B cell (primary cell): Measurements from ENCODE around the gene MFN2. TPM values are rescaled to one million over a fixed set of nuclear protein-coding genes. Genes with fewer than 3 reads are reported as not detected.

Experiments used
- ATAC-seq: fragments of 200-7000 bp; cut with Tn5 transposase; one replicate; pipeline ENCODE4 v1.10.0; 2021; ENCODE audit warnings: low read depth, mild to moderate bottlenecking, moderate number of reproducible peaks, moderate library complexity
- CTCF ChIA-PET: fragments of 350-600 bp; sonication (Branson Sonifier 250); formaldehyde crosslinking; loops from one replicate; lab custom pipeline; 2021; ENCODE audit warnings: antibody characterized with exemption, inconsistent platforms; lab: Charles Lee
- POLR2A ChIA-PET: fragments of 350-600 bp; sonication (Branson Sonifier 250); formaldehyde crosslinking; loops from one replicate; lab custom pipeline; 2021; ENCODE audit warnings: antibody characterized with exemption; lab: Charles Lee
- DNase-seq: peaks from one replicate; pipeline ENCODE4 v3.0.0; 2013
- H2AFZ ChIP-seq: 2 replicates; pipeline ENCODE4 v1.6.1; 2012; ENCODE audit warnings: mild to moderate bottlenecking, low read depth, low read length; ENCODE audit not compliant: insufficient read depth, poor library complexity, severe bottlenecking
- H3K27ac ChIP-seq, 2 donors: 1 replicate in 1 of 2; 2 replicates in 1 of 2; pipeline ENCODE4 v1.5.1; 2012 to 2013; ENCODE audit warnings: low read length in 2 of 2, mild to moderate bottlenecking in 2 of 2, moderate library complexity in 1 of 2
- H3K27me3 ChIP-seq, 4 experiments: fragments of 200-600 bp in 1 of 4; sonication (generic) in 1 of 4; replicated peaks in 1 of 4; 1 replicate in 2 of 4; 2 replicates in 2 of 4; pipeline versions ENCODE4 v1.6.1 to v1.7.0; 2013 to 2016; ENCODE audit warnings: low read length in 3 of 4, mild to moderate bottlenecking in 2 of 4, mixed read lengths in 1 of 4, moderate library complexity in 1 of 4; ENCODE audit not compliant: insufficient read depth in 4 of 4, control insufficient read depth in 3 of 4; ENCODE audit errors: control extremely low read depth in 1 of 4
- H3K36me3 ChIP-seq, 2 experiments: replicated peaks in 1 of 2; 1 replicate in 1 of 2; 2 replicates in 1 of 2; pipeline versions ENCODE4 v1.6.1 to v1.7.1; 2013; ENCODE audit warnings: low read length in 1 of 2; ENCODE audit not compliant: insufficient read depth in 2 of 2, control insufficient read depth in 1 of 2; ENCODE audit errors: control extremely low read depth in 1 of 2, extremely low read depth in 1 of 2
- H3K4me1 ChIP-seq, 2 donors: fragments of 200-600 bp in 1 of 2; sonication (generic) in 1 of 2; 1 replicate in 1 of 2; 2 replicates in 1 of 2; pipeline versions ENCODE4 v1.5.1 to v1.6.1; 2013 to 2017; ENCODE audit warnings: low read length in 2 of 2; ENCODE audit not compliant: control insufficient read depth in 2 of 2, insufficient read depth in 2 of 2
- H3K4me2 ChIP-seq: replicated peaks from 2 replicates; pipeline ENCODE3; 2012; ENCODE audit warnings: mild to moderate bottlenecking, low read depth, low read length; ENCODE audit not compliant: poor library complexity, severe bottlenecking
- H3K4me3 ChIP-seq, 5 experiments: fragments of 200-600 bp in 1 of 5; sonication (generic) in 1 of 5; 1 replicate in 3 of 5; 2 replicates in 2 of 5; pipeline versions ENCODE4 v1.5.1 to v1.7.0; 2011 to 2016; ENCODE audit warnings: low read length in 4 of 5, mild to moderate bottlenecking in 4 of 5, low read depth in 2 of 5, control low read depth in 1 of 5, moderate library complexity in 1 of 5; ENCODE audit not compliant: insufficient read depth in 1 of 5; ENCODE audit errors: control extremely low read depth in 1 of 5, extremely low read depth in 1 of 5
- H3K79me2 ChIP-seq: fragments of 200-600 bp; sonication (generic); one replicate; pipeline ENCODE4 v1.6.0; 2016; ENCODE audit warnings: low read length; ENCODE audit not compliant: control insufficient read depth, insufficient read depth
- H3K9ac ChIP-seq: fragments of 200-600 bp; sonication (generic); 2 replicates; pipeline ENCODE4 v1.6.1; 2017; ENCODE audit warnings: mild to moderate bottlenecking, low read length, moderate library complexity
- H3K9me3 ChIP-seq, 3 donors: one replicate each; pipeline versions ENCODE4 v1.6.1 to v1.7.1; 2013; ENCODE audit warnings: low read length in 2 of 3; ENCODE audit not compliant: control insufficient read depth in 2 of 3, insufficient read depth in 1 of 3; ENCODE audit errors: control extremely low read depth in 1 of 3
- H4K20me1 ChIP-seq: 2 replicates; pipeline ENCODE4 v1.6.0; 2012; ENCODE audit warnings: mild to moderate bottlenecking, low read length; ENCODE audit not compliant: insufficient read depth, control insufficient read depth, poor library complexity, severe bottlenecking
- H3K27ac Mint-ChIP-seq: one replicate; pipeline ENCODE4 v1.8.0; 2021; ENCODE audit warnings: mixed read lengths
- H3K27me3 Mint-ChIP-seq: one replicate; pipeline ENCODE4 v1.8.0; 2021; ENCODE audit warnings: mixed read lengths
- H3K4me1 Mint-ChIP-seq: one replicate; pipeline ENCODE4 v1.8.0; 2021; ENCODE audit warnings: mixed read lengths
- H3K4me3 Mint-ChIP-seq: one replicate; pipeline ENCODE4 v1.8.0; 2021; ENCODE audit warnings: mixed read lengths
- H3K9me3 Mint-ChIP-seq: one replicate; pipeline ENCODE4 v1.8.0; 2022; ENCODE audit warnings: mixed read lengths; ENCODE audit not compliant: insufficient read depth
- EZH2 ChIP-seq: IDR thresholded peaks from 2 replicates; pipeline ENCODE4 v1.6.1; 2012; ENCODE audit warnings: borderline replicate concordance, low read depth, mild to moderate bottlenecking, moderate library complexity, low read length; ENCODE audit not compliant: insufficient read depth, poor library complexity, severe bottlenecking
- WGBS: methylation state at CpG from one replicate; pipeline ENCODE4 v1.1.5; 2013; ENCODE audit warnings: missing lambda C conversion rate; ENCODE audit not compliant: insufficient coverage; 5-methylcytosine and 5-hydroxymethylcytosine counted together
- intact Hi-C: fragments of 100-400 bp; cut with micrococcal nuclease; formaldehyde crosslinking; loops from one replicate; pipeline ENCODE4 v1.10.0; 2022
- polyA plus RNA-seq: library from polyadenylated mRNA; depleted of rRNA; stranded (reverse); fragments of >200 nt; gene quantifications from 2 replicates; pipeline ENCODE4 v1.2.3, GENCODE V29; 2012
- total RNA-seq, 2 donors: library from RNA; stranded (reverse); fragments of 120-200 nt in 1 of 2; gene quantifications; 1 replicate in 1 of 2; 2 replicates in 1 of 2; pipeline versions ENCODE4 v1.2.3 to v1.2.4, GENCODE V29; 2013 to 2022
- TF ChIP-seq, protein P1 (sequence below): fragments of 200-600 bp; IDR thresholded peaks from one replicate; pipeline ENCODE4 v1.8.0; 2022; ENCODE audit warnings: antibody characterized with exemption, mild to moderate bottlenecking

The MFN2 gene
- total and polyA plus RNA-seq, 2 donors (not counting 1 experiment from before 2014, with no cell fraction given) = 24.0 to 50.0 TPM

DNA sequence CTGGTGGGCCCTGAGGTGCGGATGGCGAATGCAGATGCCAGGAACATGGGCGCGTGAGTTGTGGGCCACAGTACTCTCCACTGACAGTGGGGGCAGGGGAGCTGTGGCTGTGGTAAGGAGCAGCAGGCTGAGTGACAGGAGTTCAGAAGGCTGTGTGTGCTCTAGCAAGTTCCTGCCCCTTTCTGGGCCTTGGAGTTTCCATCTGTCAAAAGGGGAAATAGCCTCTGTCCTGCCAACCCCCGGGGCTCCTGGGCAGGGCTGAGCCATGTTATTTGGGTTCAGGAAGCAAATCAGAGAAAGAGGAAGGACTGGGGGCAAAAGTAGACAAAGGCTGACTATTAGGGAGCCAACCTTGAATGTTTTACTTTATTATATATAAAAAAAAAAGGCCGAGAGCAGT lies 19.5 kb upstream of the MFN2 start:
- Histone ChIP-seq H4K20me1 (no peaks in the 10 kb centered on the region), H3K4me2 (no peak overlapping the region), H3K36me3 (peaks cover 0 to under 1% of the 10 kb centered on the region in 2 experiments), H3K79me2 (no peaks in the 10 kb centered on the region), H2AFZ (no peak overlapping the region), H3K4me1 (no peaks in the 10 kb centered on the region), H3K27ac (no peak overlapping the region), H3K9me3 (no peaks in the 10 kb centered on the region), H3K4me3 (no peak overlapping the region), H3K27me3 (no peaks in the 10 kb centered on the region), H3K9ac (no peak overlapping the region)
- H3K4me1 Mint-ChIP-seq = no peaks in the 10 kb centered on the region
- 74% methylated on average over 5 of the region's 6 CpGs for WGBS
- POLR2A ChIA-PET = no interaction called here
- TF ChIP-seq EZH2 = no peak
- TF ChIP-seq, protein P1, sequence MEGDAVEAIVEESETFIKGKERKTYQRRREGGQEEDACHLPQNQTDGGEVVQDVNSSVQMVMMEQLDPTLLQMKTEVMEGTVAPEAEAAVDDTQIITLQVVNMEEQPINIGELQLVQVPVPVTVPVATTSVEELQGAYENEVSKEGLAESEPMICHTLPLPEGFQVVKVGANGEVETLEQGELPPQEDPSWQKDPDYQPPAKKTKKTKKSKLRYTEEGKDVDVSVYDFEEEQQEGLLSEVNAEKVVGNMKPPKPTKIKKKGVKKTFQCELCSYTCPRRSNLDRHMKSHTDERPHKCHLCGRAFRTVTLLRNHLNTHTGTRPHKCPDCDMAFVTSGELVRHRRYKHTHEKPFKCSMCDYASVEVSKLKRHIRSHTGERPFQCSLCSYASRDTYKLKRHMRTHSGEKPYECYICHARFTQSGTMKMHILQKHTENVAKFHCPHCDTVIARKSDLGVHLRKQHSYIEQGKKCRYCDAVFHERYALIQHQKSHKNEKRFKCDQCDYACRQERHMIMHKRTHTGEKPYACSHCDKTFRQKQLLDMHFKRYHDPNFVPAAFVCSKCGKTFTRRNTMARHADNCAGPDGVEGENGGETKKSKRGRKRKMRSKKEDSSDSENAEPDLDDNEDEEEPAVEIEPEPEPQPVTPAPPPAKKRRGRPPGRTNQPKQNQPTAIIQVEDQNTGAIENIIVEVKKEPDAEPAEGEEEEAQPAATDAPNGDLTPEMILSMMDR = no peak
- CTCF ChIA-PET = no interaction called here
- H3K27me3 Mint-ChIP-seq = no peaks in the 10 kb centered on the region
- H3K27ac Mint-ChIP-seq = no peak overlapping the region
- intact Hi-C loops = no loop called here
- H3K9me3 Mint-ChIP-seq = no peaks in the 10 kb centered on the region
- DNase-seq (no peak), ATAC-seq (no peak)
- no peak overlapping the region for H3K4me3 Mint-ChIP-seq

DNA sequence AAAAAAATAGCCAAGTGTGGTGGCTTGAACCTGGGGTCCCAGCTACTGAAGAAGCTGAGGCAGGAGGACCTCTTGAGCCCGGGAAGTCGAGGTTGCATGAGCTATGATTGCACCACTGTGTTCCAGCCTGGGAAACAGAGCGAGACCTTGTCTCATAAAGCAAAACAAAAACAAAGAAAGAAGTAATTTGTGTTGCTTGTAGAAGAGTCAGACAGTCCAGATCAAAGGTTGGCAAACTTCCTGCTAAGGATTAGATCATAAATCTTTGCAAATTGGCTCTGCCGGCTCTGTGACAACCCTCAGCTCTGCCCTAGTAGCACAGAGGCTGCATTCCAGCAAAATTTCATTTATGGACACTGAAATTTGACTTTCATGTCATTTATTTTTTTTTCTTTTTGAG lies 19.0 kb upstream of the MFN2 start:
- H3K27me3 Mint-ChIP-seq = no peaks in the 10 kb centered on the region
- H3K4me2 ChIP-seq = no peak overlapping the region

More for the DNA sequence above, 19.0 kb upstream of the MFN2 start:
- intact Hi-C loops = no loop called here
- 65% methylated on average over 3 of the region's 4 CpGs for WGBS
- DNase-seq = no peak
- no peak overlapping the region for H3K9ac ChIP-seq
- TF ChIP-seq EZH2 = no peak
- TF ChIP-seq, protein P1 = no peak
- H3K4me1 ChIP-seq = no peaks in the 10 kb centered on the region
- Mint-ChIP-seq H3K4me1 (no peaks in the 10 kb centered on the region), H3K9me3 (no peaks in the 10 kb centered on the region), H3K4me3 (no peak overlapping the region), H3K27ac (no peak overlapping the region)
- no peak overlapping the region for H2AFZ ChIP-seq
- no peaks in the 10 kb centered on the region for H3K9me3 ChIP-seq
- CTCF ChIA-PET = no interaction called here
- H3K36me3 ChIP-seq = peaks cover 2 to 5% of the 10 kb centered on the region in 2 experiments
- no peaks in the 10 kb centered on the region for H3K79me2 ChIP-seq
- POLR2A ChIA-PET = no interaction called here
- H3K27me3 ChIP-seq = no peaks in the 10 kb centered on the region
- no peak overlapping the region for H3K27ac ChIP-seq
- no peak overlapping the region for H3K4me3 ChIP-seq
- no peak for ATAC-seq
- H4K20me1 ChIP-seq = no peaks in the 10 kb centered on the region
